K562 (cell line): ENCODE results near the gene TULP3. TPM values are rescaled to one million over a fixed set of nuclear protein-coding genes. Genes with fewer than 3 reads are reported as not detected.

Experiments used
- ATAC-seq: fragments of 200-7000 bp; cut with Tn5 transposase; 3 replicates; pipeline ENCODE4 v1.9.1; 2020; ENCODE audit warnings: moderate library complexity
- BruUV-seq: library from RNA; stranded (reverse); fragments of 400-500 nt; replicated peaks from 2 replicates; lab custom pipeline; 2021; lab: Mats Ljungman, UMichigan
- CTCF ChIA-PET: fragments of 300-600 bp; formaldehyde crosslinking; extraction: SDS; loops from one replicate; lab custom pipeline; 2021; ENCODE audit warnings: low intra/inter-chr PET ratio; lab: Yijun Ruan, JAX
- POLR2A ChIA-PET: fragments of 300-600, 350-650 bp; sonication (Branson Sonifier 250); formaldehyde crosslinking; extraction: SDS; loops from one replicate; lab custom pipeline; 2021; ENCODE audit warnings: antibody characterized with exemption, inconsistent platforms; lab: Yijun Ruan, JAX
- DNase-seq, 4 experiments: peaks; one replicate each; pipeline versions ENCODE4 v3.0.0 to v3.0.0-alpha.2; 2011 to 2018; ENCODE audit warnings: low spot score in 3 of 4, mixed read lengths in 3 of 4; ENCODE audit errors: extremely low read depth in 1 of 4
- FAIRE-seq: peaks from 2 replicates; lab custom pipeline; 2011; peaks lifted over from hg19 to GRCh38; lab: Jason Lieb, UNC
- H2AFZ ChIP-seq: 2 replicates; pipeline ENCODE4 v1.6.0; 2011; ENCODE audit warnings: low read depth, low read length, control low read depth, inconsistent platforms
- H3K27ac ChIP-seq: fragments of 200-600 bp; 3 replicates; pipeline ENCODE4 v1.8.0; 2011; ENCODE audit warnings: low read depth, mild to moderate bottlenecking, control low read depth, inconsistent platforms, low read length, moderate library complexity, mixed read lengths; ENCODE audit errors: extremely low read depth
- H3K27me3 ChIP-seq, 2 experiments: fragments of 300-600 bp in 1 of 2; 2 replicates in 1 of 2; 3 replicates in 1 of 2; pipeline versions ENCODE4 v1.6.0 to v1.8.0; 2011; ENCODE audit warnings: inconsistent platforms in 2 of 2, low read length in 2 of 2, mild to moderate bottlenecking in 1 of 2, mixed read lengths in 1 of 2, moderate library complexity in 1 of 2; ENCODE audit not compliant: control insufficient read depth in 2 of 2, insufficient read depth in 2 of 2
- H3K36me3 ChIP-seq: fragments of 300-600 bp; 3 replicates; pipeline ENCODE4 v1.8.0; 2011; ENCODE audit warnings: mild to moderate bottlenecking, low read length, inconsistent platforms; ENCODE audit not compliant: control insufficient read depth, insufficient read depth
- H3K4me1 ChIP-seq, 2 experiments: fragments of 200-600 bp in 1 of 2; replicated peaks in 1 of 2; 2 replicates in 1 of 2; 3 replicates in 1 of 2; pipeline versions ENCODE4 v1.5.1 to v1.8.0; 2011; ENCODE audit warnings: inconsistent platforms in 2 of 2, low read length in 2 of 2, mild to moderate bottlenecking in 1 of 2, mixed read lengths in 1 of 2, moderate library complexity in 1 of 2; ENCODE audit not compliant: control insufficient read depth in 2 of 2, insufficient read depth in 2 of 2
- H3K4me2 ChIP-seq: 2 replicates; pipeline ENCODE4 v1.6.1; 2011; ENCODE audit warnings: low read length, control low read depth, inconsistent platforms, mixed read lengths; ENCODE audit not compliant: insufficient read depth
- H3K4me3 ChIP-seq: fragments of 200-600 bp; sonication (generic), shearing (Covaris generic); 2 replicates; pipeline ENCODE4 v1.5.1; 2016; ENCODE audit warnings: control low read depth, inconsistent platforms
- H3K79me2 ChIP-seq: fragments of 200-600 bp; 3 replicates; pipeline ENCODE4 v1.8.0; 2011; ENCODE audit warnings: low read length, inconsistent platforms; ENCODE audit not compliant: control insufficient read depth, insufficient read depth
- H3K9ac ChIP-seq, 2 experiments: 2 replicates each; pipeline versions ENCODE4 v1.6.0 to v1.6.1; 2011; ENCODE audit warnings: low read depth in 2 of 2, low read length in 2 of 2, control low read depth in 1 of 2, inconsistent platforms in 1 of 2, mild to moderate bottlenecking in 1 of 2, mixed read lengths in 1 of 2; ENCODE audit not compliant: insufficient read depth in 1 of 2
- H3K9me1 ChIP-seq: one replicate; pipeline ENCODE4 v1.6.0; 2011; ENCODE audit warnings: inconsistent platforms, mild to moderate bottlenecking, low read length, moderate library complexity; ENCODE audit not compliant: control insufficient read depth, insufficient read depth
- H3K9me3 ChIP-seq: replicated peaks from 2 replicates; pipeline ENCODE4 v1.5.1; 2011; ENCODE audit warnings: low read depth, low read length, inconsistent platforms; ENCODE audit not compliant: control insufficient read depth, insufficient read depth
- H4K20me1 ChIP-seq: replicated peaks from 2 replicates; pipeline ENCODE4 v1.6.1; 2011; ENCODE audit warnings: low read length, inconsistent platforms, mixed read lengths; ENCODE audit not compliant: control insufficient read depth, insufficient read depth
- BCOR ChIP-seq: fragments of 450-650 bp; IDR thresholded peaks from 2 replicates; pipeline ENCODE4 v1.6.1; 2016
- CXXC5 ChIP-seq: fragments of 250-450 bp; sonication (Bioruptor Pico); IDR thresholded peaks from 2 replicates; pipeline ENCODE4 v1.8.0; 2022; ENCODE audit warnings: inconsistent platforms, mild to moderate bottlenecking, moderate library complexity
- GTF2A2 ChIP-seq: IDR thresholded peaks from 2 replicates; pipeline ENCODE4 v1.6.1; 2016; ENCODE audit warnings: mild to moderate bottlenecking, missing genetic modification characterization, missing compliant biosample characterization
- NCOA6 ChIP-seq: fragments of 450-650 bp; IDR thresholded peaks from 2 replicates; pipeline ENCODE4 v1.6.1; 2017; ENCODE audit warnings: mild to moderate bottlenecking
- PHB ChIP-seq: fragments of 250-450 bp; sonication (Bioruptor Pico); IDR thresholded peaks from 2 replicates; pipeline ENCODE4 v1.5.0; 2021
- SIN3B ChIP-seq: fragments of 450-650 bp; IDR thresholded peaks from 2 replicates; pipeline ENCODE4 v1.6.1; 2017; ENCODE audit warnings: low read depth, mild to moderate bottlenecking, moderate library complexity
- SMAD1 ChIP-seq: fragments of 150-350 bp; IDR thresholded peaks from 2 replicates; pipeline ENCODE4 v1.6.1; 2014; ENCODE audit warnings: low read length, low read depth; ENCODE audit not compliant: partially characterized antibody
- SMC3 ChIP-seq: conservative IDR thresholded peaks from 2 replicates; pipeline ENCODE4 v1.6.1; 2011; ENCODE audit warnings: low read depth, low read length, improper control_type of control experiment; ENCODE audit not compliant: insufficient read depth
- ZC3H4 ChIP-seq: sonication (generic); formaldehyde crosslinking; IDR thresholded peaks from 2 replicates; pipeline ENCODE4 v1.9.0; 2021; ENCODE audit warnings: missing genetic modification reagents, borderline replicate concordance
- ZNF212 ChIP-seq: fragments of 450-650 bp; formaldehyde crosslinking; IDR thresholded peaks from 2 replicates; pipeline ENCODE4 v1.4.0; 2020; ENCODE audit warnings: mild to moderate bottlenecking
- WGBS: fragments of 100-300 bp; shearing (Covaris generic); methylation state at CpG from one replicate; pipeline ENCODE4 v1.1.6; 2016; ENCODE audit warnings: low coverage, mixed read lengths; ENCODE audit not compliant: insufficient coverage; ENCODE audit errors: missing lambda C conversion rate; 5-methylcytosine and 5-hydroxymethylcytosine counted together
- in situ Hi-C: fragments of 300-500 bp; cut with MboI; formaldehyde crosslinking; loops from 4 replicates; pipeline ENCODE4 v1.15.0; 2018; ENCODE audit warnings: inconsistent platforms, mixed read lengths
- intact Hi-C: fragments of 100-400 bp; cut with micrococcal nuclease; formaldehyde crosslinking; loops from 2 replicates; pipeline ENCODE4 v1.14.2; 2022
- polyA plus RNA-seq, 8 experiments: library from polyadenylated mRNA; depleted of rRNA in 4 of 8; stranded (reverse) in 5 of 8; unstranded in 3 of 8; fragments of >200 nt; fragmentation: Nextera tagmentation in 2 of 8; fragmentation: Illumina TruSeq in 1 of 8; extraction: Ambion mirVana in 2 of 8; extraction: Trizol in 1 of 8; gene quantifications; 2 replicates each; pipeline versions ENCODE4 v1.2.1 to v1.2.3, GENCODE V29; 2011 to 2014; ENCODE audit warnings: inconsistent platforms in 1 of 8, missing spikeins in 1 of 8
- total RNA-seq, 7 experiments: library from RNA; depleted of rRNA in 6 of 7; stranded (reverse); fragments of >200 nt in 6 of 7; fragmentation: Illumina TruSeq in 2 of 7; extraction: Trizol in 2 of 7; gene quantifications; 2 replicates each; pipeline versions ENCODE4 v1.2.1 to v1.2.3, GENCODE V29; 2011 to 2021; ENCODE audit warnings: low replicate concordance in 1 of 7
- TF ChIP-seq, protein P1 (sequence below): IDR thresholded peaks from 2 replicates; pipeline ENCODE4 v1.6.1; 2012; ENCODE audit warnings: low read depth, low read length, improper control_type of control experiment, borderline replicate concordance
- TF ChIP-seq, protein P2 (sequence below): fragments of 250-450 bp; sonication (Bioruptor Pico); IDR thresholded peaks from 2 replicates; pipeline ENCODE4 v1.8.0; 2022; ENCODE audit warnings: moderate library complexity, mild to moderate bottlenecking, inconsistent platforms

Gene TULP3
- total and polyA plus RNA-seq, 9 of the 15 experiments (the other 6 are each of a cell fraction or from before 2014, with no cell fraction given) = 3.6 to 13.3 (median 7.3) TPM

DNA sequence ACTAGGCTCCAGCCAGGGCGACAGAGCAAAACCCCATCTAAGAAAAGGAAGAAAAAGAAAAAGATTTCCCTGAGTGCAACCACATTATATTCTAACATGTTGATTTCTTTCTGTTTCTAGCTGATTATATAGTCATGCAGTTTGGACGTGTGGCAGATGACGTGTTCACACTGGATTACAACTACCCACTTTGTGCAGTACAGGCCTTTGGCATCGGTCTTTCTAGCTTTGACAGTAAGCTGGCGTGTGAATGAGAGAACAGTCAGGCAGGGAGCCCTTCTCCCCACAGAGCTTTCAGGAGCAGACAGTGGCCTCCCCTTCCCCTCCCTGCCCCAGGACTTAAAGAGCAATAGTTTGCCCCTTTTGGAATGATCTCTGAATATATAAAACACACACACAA is 48.5 kb downstream of the TULP3 start:
- TF ChIP-seq, protein P1, sequence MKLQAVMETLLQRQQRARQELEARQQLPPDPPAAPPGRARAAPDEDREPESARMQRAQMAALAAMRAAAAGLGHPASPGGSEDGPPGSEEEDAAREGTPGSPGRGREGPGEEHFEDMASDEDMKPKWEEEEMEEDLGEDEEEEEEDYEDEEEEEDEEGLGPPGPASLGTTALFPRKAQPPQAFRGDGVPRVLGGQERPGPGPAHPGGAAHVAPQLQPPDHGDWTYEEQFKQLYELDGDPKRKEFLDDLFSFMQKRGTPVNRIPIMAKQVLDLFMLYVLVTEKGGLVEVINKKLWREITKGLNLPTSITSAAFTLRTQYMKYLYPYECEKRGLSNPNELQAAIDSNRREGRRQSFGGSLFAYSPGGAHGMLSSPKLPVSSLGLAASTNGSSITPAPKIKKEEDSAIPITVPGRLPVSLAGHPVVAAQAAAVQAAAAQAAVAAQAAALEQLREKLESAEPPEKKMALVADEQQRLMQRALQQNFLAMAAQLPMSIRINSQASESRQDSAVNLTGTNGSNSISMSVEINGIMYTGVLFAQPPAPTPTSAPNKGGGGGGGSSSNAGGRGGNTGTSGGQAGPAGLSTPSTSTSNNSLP = no peak
- TF ChIP-seq PHB (CRISPR knock-in tag) (no peak), ZC3H4 (CRISPR knock-in tag) (no peak), SMC3 (no peak), GTF2A2 (tag) (no peak), CXXC5 (CRISPR knock-in tag) (no peak), BCOR (no peak), SMAD1 (no peak), SIN3B (no peak), NCOA6 (no peak), ZNF212 (CRISPR knock-in tag) (no peak)
- TF ChIP-seq, protein P2, sequence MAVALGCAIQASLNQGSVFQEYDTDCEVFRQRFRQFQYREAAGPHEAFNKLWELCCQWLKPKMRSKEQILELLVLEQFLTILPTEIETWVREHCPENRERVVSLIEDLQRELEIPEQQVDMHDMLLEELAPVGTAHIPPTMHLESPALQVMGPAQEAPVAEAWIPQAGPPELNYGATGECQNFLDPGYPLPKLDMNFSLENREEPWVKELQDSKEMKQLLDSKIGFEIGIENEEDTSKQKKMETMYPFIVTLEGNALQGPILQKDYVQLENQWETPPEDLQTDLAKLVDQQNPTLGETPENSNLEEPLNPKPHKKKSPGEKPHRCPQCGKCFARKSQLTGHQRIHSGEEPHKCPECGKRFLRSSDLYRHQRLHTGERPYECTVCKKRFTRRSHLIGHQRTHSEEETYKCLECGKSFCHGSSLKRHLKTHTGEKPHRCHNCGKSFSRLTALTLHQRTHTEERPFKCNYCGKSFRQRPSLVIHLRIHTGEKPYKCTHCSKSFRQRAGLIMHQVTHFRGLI (CRISPR knock-in tag) = no peak
- no peak for DNase-seq
- Histone ChIP-seq H3K4me3 (no peak overlapping the region), H3K9me3 (no peaks in the 10 kb centered on the region), H3K36me3 (no peaks in the 10 kb centered on the region; the same call in 2 of the 3 replicates), H3K9ac (no peak overlapping the region), H3K27ac (no peak overlapping the region), H3K27me3 (no peaks in the 10 kb centered on the region), H3K4me2 (no peak overlapping the region), H4K20me1 (no peaks in the 10 kb centered on the region), H3K79me2 (no peaks in the 10 kb centered on the region), H2AFZ (no peak overlapping the region), H3K9me1 (peaks cover 2% of the 10 kb centered on the region), H3K4me1 (peaks cover 5 to 6% of the 10 kb centered on the region in 2 experiments; a peak in 3 of 5 replicates)
- ChIA-PET POLR2A (interaction anchor here (0.6 kb wide), 4 partner anchors 26 to 1367 kb away, joined by 3 read pairs; no protein-coding TSS in a partner anchor), CTCF (no interaction called here)
- no peak for FAIRE-seq
- no TSS peak for BruUV-seq
- WGBS = 84% methylated on average over 5 of the region's 5 CpGs
- no peak for ATAC-seq
- intact Hi-C loops = no loop called here
- in situ Hi-C loops = no loop called here
